ENCODE data around the gene BACH2.
"Not testable (repeated sequence)": the region's sequence is repeated elsewhere in the genome, so short reads cannot be mapped to it uniquely, and the experiment has no call there.

Gene BACH2

DNA sequence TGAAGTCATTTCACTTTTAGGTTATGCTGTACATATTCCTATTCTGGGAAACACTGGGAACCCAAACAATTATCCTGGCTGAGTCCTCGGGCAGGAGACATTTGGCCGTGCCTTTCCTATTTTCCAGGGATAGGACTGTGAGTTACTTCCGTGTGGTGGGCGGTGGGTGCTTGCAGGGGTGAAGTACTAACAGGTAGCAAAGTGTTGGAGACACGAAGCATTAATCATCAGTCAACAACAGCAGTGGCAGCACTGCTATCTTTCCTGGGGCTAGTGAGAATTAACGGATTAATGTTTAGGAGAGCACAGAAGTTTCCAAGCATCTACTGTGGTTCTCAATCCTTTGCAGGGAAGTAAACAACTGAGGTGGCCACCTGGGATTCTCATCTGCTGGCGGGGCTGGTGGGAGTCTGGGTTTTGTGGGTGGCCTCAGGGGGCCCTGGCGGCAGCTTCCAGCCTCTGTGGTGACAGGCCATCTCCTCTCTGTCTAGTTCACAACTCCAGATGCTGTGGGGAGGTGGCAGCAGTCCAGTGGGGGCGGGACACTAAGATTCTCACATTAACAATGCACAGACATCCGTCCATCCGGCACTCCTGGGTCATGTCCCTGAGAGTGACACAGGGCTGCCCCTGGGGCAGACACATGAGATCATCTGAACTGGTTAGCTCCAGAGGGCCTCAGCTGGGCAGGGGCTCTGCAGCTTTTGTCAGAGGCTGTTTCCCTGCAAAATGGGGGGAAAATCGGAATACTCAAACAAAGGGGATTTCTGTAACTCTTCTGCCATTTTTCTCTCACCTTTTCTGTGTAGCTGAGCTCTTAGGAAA is 311.5 kb downstream of the BACH2 start:
- peak; percentile 21 for DNase-seq

DNA sequence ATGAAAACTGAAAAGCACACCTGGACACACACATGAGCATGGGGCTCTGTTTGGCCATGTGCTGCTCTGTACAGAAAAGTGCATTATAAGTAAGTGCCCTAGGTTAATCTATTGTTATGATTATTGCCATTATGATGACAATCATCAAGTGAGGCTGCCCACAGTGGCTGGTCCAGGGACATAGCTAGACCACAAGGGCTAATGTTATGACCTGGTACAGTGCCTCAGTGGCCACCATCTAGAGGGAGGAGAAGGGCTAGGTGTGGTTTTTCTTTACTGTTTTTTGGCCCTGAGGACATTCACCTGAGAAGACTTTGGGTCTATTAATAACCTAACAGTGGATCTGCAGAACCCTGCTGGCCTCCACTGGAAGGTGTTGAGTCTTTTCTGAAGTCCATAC is 316.3 kb downstream of the BACH2 start:
- DNase-seq = no peak

DNA sequence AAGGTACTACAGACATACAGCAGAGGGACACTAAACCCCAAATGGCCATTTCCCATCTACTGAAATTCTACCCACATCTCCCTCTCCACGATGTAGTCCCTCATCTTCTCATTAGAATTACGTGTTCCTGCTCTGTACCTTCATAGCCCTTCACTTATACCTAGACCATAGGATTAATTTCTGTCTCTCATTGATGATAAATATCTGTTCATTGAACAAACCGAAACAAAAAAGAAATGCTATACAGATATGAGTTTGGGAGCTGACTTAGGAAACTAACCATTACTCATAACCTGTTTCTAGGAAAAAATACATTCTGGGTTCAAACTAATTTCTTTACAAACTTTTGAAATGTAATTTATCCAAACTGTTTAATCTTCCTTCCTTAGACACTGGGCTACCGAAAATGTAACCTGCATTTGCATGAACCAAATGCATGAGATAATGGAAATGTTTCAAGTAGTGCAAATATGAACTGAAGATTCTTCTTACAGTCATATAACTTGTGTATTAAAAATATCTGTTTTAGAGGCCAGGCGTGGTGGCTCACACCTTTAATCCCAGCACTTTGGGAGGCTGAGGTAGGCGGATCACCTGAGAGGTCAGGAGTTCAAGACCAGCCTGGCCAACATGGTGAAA is 317.0 kb downstream of the BACH2 start:
- DNase-seq = no peak

DNA sequence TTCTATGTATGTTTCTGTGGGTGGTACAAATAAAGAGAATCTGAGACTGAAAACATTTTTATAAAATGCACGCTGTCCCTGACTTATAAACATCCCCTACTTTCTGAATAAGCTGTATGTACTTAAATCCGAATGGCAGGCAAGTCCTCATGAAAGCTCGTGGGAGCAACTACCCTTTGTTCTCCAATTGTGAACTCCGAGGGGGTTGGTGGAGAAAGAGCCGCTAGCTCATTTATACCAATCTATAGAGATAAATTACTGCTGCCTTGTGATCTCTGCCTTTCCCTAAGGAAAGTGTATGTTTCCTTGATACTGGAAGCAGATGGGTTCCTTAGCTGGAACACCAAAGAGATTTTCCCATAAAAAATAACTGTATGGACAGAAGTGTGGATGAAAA is 317.9 kb downstream of the BACH2 start:
- DNase-seq = peak; percentile 54

DNA sequence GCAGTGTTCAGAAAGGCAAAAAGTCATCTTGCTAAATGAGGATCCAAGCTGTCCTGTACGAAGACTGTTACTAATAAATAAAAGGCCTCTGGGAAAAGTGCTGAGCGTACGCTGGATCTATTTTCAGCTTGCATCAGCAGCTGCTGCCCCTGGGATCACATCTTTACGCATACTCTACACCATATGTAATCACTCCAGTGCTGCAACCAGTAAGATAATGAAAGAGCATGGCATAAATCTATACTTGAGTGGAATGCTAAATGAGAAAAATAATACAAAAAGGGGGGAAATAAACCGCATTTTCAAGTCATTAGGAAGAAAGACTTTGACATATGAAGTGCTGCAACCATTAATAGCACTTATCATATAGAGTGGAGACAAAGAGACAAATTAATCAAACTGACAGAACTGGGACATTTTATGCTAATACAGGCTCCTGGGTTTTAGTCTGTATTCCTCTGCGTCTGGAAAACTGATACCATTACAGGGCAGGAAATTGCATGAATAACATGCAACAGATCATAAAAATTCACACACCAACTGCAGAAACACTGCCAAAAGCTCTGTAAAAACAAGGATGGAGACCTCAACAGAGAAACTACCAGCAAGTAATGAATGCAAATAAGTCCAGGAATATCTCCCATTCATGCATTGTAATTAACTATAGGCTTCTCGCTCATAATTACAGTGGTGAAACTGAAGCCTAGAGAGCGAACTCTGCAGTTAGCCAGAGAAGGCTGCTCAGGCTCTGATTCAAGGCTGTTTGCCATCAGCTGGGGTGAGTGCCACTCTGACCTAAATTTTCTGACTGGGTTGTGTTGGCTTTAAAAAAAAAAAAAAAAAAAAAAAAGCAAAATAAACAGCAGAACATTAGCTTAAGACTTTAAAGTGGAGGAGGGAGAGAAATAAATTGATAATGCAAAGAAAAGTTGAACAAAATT is 318.6 kb downstream of the BACH2 start:
- peak; percentile 79 for DNase-seq

DNA sequence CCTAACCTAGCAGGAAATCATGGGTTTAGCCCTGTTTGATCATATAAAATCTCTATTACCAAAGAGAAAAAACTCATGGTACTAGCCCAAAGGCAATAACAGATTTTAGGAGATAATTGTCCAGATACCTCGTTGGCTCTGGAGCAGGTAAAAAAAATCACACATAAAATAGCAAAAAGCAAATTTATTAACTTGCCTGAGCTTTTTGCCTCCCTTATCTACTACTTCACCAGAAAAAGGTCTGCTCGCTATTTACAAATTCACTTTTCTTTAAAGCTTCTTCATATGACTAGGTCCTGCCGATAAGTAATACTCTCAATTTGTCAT is 320.0 kb downstream of the BACH2 start:
- DNase-seq = no peak

DNA sequence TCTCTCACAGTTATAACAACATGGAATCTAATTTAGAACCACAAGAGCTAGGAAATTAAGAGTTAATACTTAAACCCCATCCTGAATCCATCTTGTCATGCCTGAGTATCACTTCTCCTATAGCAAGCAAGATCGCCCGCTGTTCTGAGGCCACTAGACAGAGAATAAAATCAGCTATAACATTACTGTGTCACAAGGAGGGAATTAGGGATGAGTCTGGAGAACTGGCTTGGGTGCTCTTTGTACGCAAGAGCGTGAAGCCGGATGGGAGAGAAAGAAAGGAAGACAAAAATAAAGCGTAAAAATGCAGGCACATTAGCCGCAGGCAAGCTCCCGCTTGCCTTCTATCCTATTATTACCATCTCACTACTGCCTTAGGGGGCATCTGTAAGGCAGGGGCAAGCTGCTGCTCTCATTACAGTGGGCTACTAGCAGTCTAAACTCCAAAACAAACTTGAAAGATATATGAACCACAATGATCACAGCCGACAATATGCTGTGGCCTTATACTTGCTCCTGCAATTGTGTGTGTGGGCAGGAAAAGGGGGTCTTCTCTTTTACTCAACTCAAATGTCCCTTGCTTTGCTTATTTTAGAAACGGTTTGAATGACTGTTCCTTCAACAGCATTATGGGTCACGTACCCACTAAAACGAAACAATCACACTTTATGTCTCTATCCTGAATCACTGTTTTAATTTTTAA is 320.5 kb downstream of the BACH2 start:
- DNase-seq = peak; percentile 76

DNA sequence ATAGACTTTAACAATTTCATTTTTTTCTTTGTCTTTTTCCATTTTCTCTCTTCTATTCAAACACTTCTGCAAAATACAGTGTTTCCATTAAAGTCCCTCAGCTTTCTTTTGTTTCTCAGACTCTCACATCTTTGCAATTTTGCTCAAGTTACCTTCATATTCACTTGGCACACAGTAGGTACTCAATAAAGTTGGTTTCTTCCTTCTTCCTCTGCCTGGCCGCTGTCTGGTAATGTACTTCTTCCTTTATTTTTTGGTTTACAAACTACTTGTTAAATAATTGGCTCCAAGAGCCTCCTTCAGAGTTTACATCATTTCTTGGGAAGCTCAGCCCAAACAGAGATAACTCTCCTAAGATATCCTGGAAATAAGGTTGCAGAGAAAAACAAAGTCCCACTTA is 321.3 kb downstream of the BACH2 start:
- DNase-seq = no peak

DNA sequence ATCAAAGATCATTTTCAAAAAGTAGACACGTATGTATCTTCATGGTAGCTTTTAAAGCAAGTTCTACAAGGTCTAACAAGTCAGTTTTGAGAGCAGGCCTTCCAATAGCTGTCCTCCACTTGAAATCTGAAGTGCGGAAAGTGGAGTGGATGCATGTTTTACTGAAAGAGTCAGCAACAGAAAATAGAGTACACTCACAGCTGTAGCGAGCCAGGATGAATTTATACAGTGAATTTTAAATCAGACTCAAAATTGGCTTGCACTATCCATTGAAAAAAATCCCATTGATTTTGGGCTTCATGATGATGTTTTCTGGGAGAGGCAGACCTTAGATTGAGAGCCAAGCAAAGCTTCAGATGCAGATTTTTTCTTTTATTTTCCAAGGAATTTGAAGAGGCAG is 321.8 kb downstream of the BACH2 start:
- DNase-seq = peak; percentile 82

DNA sequence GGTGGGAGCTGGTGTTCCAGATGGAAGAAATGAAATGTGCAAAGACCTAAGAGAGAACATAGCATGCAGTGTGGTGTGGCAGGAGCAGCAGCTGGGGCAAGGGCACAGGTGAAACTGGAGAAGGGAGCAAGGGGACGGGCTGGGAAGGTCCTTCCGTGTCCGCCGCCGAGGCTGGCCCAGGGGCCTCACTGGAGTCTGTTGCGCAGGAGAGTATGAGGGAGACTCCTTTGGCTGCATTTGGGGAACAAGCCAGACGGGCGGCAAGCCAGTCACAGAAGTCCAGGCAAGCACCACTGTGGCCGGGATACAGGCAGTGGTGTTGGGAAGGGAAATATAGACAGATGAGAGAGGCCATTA is 324.6 kb downstream of the BACH2 start:
- no peak for DNase-seq

DNA sequence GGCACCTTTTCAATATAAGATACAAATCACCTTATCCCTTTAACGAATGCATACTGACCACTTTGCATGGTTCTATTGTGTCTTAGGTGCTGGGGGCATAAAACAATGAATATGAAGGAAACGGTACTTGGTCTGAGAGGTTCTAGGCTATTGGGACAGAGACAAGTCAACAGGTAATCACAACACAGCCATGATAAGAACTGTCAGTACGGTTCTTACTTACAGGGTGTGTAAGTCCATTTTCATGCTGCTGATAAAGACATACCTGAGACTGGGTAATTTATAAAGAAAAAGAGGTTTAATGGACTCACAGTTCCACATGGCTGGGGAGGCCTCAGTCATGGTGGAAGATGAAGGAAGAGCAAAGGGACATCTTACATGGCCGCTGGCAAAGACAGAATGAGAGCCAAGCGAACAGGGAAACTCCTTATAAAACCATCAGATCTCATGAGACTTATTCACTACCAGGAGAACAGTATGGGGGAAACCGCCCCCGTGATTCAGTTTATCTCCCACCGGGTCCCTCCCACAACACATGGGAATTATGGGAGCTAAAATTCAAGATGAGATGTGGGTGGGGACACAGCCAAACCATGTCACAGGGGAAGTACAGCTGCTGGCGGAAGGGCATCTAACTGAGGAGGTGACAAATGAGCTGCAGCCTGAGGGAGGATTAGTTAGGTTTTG is 325.2 kb downstream of the BACH2 start:
- not testable (repeated sequence) for DNase-seq

DNA sequence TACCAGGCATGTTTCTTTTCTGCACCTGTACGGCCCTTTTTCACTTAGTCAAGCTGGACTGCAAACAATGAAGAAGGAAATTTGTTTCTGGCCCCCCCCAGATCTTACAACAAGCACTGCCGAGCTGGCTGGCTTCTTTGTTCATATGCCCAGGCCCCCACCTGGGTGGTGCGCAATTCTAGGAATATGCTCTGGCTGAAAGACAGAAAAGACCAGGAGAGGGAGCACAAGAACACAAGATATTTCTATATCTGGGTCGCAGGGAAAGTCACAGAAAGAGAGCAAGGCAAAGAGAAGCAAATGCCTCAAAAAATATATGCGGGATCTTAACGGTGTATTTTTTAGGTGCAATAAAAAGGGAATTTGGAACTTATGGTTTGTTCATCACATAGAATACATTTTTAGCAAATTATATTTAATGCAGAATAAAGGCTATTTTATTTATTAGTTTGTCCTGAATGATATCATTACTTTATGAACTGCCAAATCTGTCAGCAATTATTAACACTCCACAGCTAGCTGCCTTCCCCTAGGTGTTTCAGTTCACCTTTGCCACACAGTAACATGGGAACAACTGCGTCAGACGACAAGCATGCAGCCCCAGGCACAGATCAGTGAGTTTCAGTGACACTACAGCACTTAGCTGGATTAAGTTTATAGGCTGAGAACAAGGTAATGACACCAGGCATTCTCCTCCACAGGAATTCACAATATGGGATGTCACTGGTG is 325.9 kb downstream of the BACH2 start:
- peak; percentile 79 for DNase-seq

DNA sequence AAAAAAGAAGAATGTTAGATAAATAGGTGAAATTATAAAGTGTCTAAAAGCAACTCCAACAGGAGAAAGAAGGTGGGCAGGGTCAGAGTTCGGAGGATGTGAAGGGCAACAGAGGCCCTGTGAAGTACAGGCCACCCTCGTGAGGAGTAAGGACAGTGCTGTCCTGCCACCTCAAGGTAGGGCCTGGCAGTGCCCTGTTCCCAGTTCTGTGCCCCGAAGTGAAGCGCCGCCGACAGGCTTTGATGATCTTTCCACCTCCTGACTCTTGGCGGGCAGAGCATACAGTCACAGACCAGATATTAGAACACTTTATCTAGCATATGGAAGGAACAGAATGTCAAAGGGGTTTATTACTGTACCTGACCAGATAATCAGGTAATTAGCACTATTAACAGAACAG is 326.6 kb downstream of the BACH2 start:
- no peak for DNase-seq

DNA sequence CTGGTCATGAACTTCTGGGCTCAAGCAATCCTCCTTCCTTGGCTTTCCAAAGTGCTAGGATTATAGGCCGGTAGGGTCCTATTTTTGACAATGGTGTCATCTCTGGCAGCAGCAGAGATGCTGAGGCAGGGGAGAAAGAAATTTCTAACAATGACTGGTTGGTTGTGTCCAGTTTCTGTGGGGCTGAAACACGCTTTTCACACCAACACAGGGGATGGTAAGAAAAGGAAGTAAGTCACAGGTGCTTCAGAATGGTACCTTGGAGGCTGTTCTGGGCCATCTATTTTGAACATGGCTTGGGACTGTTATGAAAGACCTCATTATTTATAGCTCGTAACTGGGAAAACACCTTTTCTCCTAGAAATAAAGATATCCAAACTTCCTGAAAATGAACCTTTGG is 329.7 kb downstream of the BACH2 start:
- DNase-seq = no peak

DNA sequence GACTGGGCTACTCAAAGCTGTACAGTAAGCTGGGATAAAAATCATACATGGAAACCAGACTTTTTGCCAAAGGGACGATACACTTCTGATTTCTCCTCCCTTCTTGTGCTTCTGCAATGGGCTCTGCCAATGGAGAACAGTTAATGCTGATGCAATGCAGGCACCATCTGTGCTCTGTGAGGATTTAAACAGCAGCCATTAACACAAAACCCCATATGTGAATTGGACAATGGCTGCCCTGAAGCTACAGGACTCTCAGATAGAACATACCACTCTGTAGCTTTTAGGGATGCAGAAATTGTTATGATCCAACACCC is 330.5 kb downstream of the BACH2 start:
- no peak for DNase-seq

DNA sequence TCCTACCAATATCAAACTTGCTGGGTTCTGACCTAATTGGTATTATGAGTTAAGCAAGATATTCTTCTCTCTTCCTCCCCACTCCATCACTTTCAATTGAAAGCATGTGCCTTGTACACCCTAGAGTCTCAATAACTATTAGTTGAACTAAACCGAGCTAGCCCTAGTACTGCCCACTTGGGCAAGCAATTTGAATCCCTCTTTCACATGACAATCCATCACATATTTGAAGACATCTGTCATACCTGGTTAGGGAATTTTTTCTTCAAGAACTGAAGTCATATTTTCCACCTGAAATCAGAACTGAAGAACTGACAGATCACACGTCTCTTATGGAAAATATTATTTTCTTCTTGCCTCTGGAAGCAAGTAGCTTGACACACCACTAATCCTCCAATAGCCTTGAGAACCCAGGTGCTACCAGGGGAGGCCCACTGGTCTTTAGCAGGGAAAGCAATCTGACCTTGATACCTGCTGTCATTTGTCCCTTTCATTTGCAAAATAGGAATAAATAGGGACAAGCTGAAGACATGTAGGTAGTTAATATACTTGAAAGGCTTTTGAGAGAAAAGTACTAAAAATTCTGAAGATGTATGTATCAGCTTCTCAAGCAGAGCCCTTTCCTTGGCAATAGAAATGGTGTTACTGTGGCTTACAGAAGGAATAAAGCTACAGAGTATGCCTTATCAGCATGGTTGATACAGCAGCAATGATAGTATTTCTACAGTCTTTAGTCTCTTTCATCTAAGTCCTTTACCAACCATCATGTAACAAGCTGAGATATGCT is 331.0 kb downstream of the BACH2 start:
- no peak for DNase-seq

DNA sequence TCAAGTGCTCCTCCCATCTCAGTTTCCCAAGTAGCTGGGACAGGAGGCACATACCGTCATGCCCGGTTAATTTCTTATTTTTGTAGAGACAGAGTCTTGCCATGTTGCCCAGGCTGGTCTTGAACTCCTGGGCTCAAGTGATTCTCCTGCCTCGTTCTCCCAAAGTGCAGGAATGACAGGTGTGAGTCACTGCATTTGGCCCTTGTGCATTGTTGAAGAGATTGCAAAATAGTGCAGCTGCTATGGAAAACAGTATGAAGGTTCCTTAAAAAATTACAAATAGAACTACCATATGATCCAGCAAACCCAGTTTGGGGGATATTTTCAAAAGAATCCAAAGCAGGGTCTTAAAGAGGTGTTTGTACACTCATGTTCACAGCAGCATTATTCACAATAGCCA is 333.3 kb downstream of the BACH2 start:
- no peak for DNase-seq

DNA sequence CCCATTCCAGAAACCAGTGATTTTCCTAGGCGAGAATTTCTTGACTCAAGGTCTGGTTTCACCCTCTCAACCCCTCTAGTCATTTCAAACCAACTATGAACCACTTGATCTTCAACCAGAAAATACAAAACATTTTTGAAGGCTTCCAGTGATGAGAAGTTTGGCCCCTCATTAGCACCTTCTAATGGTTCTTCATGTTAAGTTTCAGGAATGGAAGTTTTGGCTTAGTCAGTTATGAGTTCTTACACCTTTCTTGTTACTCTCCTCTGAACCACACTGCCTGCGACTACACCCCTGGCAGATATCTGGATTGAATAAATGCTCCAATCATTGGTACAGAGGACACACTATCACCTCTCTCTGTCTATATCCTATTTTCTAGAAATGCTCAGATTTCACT is 335.2 kb downstream of the BACH2 start:
- DNase-seq = no peak

DNA sequence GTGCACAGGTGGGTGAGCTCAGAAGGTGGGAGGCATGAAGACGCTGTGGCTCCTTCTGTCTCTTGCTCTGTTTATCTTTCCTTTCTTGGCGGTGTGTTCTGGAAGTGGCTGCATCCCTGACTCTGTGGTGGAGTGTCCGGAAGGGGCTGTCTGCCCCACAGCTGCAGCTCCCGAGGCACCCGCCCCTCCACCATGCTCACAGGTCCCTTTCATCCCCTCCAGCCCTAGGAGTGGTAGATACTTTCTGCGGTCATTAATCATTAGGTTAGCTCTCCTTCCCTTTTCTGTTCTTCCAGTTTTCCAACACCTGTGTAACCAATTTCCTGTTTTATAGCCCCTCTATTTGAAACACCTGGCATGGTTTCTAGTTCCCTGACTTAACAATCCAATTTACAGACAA is 336.8 kb downstream of the BACH2 start:
- no peak for DNase-seq

DNA sequence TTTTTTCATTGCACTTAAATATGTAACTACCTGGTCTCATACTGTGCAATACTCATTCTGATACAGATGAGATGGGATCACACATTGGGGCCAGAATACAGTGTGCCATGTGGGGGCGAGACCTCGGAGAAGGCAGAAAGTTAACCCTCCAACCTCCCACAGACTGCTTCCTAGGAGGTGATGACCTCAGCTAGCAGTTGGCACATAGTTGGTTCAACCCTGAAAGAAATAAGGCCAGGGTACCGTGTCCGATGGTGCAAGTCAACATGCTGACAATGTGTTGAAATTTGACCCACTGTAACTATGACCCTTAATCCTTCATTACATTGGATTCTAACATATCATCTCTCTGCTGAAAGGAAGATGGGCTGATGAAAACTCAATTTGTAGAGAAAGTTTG is 340.5 kb downstream of the BACH2 start:
- DNase-seq = no peak

DNA sequence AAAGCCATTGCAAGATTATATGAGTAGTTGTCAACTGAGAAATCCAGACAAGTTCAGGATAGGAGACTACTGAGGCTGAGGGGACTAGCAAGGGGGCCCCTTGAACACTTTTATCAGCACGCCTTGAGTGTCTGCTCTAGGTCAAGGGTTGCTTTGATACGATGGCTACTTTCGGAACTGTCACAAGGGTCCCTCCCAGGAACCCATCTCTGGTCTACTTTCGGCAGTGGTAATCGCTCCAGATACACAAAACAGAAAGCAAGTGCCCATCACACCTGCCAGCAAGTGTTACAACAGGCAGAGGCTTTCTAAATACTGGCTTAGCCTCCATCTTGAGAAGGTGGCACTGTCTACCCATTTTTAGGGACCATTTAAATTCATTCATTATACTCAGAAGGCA is 341.3 kb downstream of the BACH2 start:
- no peak for DNase-seq
